SU-DHL-6 (cell line): ENCODE measurements around the gene HAO2.
"Not testable (repeated sequence)": the region's sequence is repeated elsewhere in the genome, so short reads cannot be mapped to it uniquely, and the experiment has no call there.

Experiments used
- H2AFZ ChIP-seq: fragments of 200-600 bp; sonication (generic); 2 replicates; pipeline ENCODE4 v1.6.1; 2014; ENCODE audit warnings: low read depth, mild to moderate bottlenecking, moderate library complexity, mixed read lengths, antibody characterized with exemption, low read length; ENCODE audit not compliant: severe bottlenecking
- H3F3A ChIP-seq: fragments of 200-600 bp; shearing (Covaris generic); 2 replicates; pipeline ENCODE4 v1.6.0; 2016; ENCODE audit warnings: antibody characterized with exemption, mild to moderate bottlenecking; ENCODE audit not compliant: insufficient read depth
- H3K27ac ChIP-seq: fragments of 200-600 bp; sonication (generic); 2 replicates; pipeline ENCODE4 v1.5.1; 2016; ENCODE audit warnings: low read depth, mild to moderate bottlenecking, low read length, moderate library complexity, mixed read lengths
- H3K27me3 ChIP-seq: fragments of 200-600 bp; sonication (generic), shearing (Covaris generic); 2 replicates; pipeline ENCODE4 v1.6.0; 2014; ENCODE audit warnings: mild to moderate bottlenecking, low read length
- H3K36me3 ChIP-seq: fragments of 200-600 bp; sonication (generic); 2 replicates; pipeline ENCODE4 v1.6.1; 2014; ENCODE audit warnings: mild to moderate bottlenecking, low read length, mixed read lengths
- H3K4me2 ChIP-seq: fragments of 300-600, 200-600 bp; shearing (Covaris generic), sonication (generic); 2 replicates; pipeline ENCODE4 v1.6.0; 2014; ENCODE audit warnings: low read length, low read depth, mild to moderate bottlenecking; ENCODE audit not compliant: poor library complexity, severe bottlenecking
- H3K4me3 ChIP-seq: fragments of 200-600 bp; sonication (generic); 2 replicates; pipeline ENCODE4 v1.5.1; 2014; ENCODE audit warnings: antibody characterized with exemption, low read length, mild to moderate bottlenecking, mixed read lengths; ENCODE audit not compliant: insufficient read depth, poor library complexity, severe bottlenecking
- H3K79me2 ChIP-seq: fragments of 200-600 bp; sonication (generic); 2 replicates; pipeline ENCODE4 v1.6.1; 2014; ENCODE audit warnings: mild to moderate bottlenecking, low read length, moderate library complexity; ENCODE audit not compliant: insufficient read depth
- H3K9ac ChIP-seq: fragments of 200-600 bp; sonication (generic); 2 replicates; pipeline ENCODE4 v1.7.0; 2014; ENCODE audit warnings: mild to moderate bottlenecking, low read length
- H3K9me2 ChIP-seq: fragments of 200-600 bp; sonication (generic); replicated peaks from 2 replicates; pipeline ENCODE4 v1.6.1; 2014; ENCODE audit warnings: low read length; ENCODE audit not compliant: insufficient read depth
- H3K9me3 ChIP-seq: fragments of 200-600 bp; sonication (generic); 2 replicates; pipeline ENCODE4 v1.6.1; 2014; ENCODE audit warnings: low read length, mixed read lengths; ENCODE audit not compliant: insufficient read depth
- H4K20me1 ChIP-seq: fragments of 200-600 bp; sonication (generic); 2 replicates; pipeline ENCODE4 v1.6.1; 2014; ENCODE audit warnings: low read depth, mild to moderate bottlenecking, antibody characterized with exemption, low read length, moderate library complexity, mixed read lengths
- EZH2phosphoT487 ChIP-seq: fragments of 200-600 bp; sonication (generic), shearing (Covaris generic); conservative IDR thresholded peaks from 2 replicates; pipeline ENCODE4 v1.6.1; 2018; ENCODE audit warnings: mild to moderate bottlenecking, antibody characterized with exemption, low read length, moderate library complexity, mixed read lengths
- TF ChIP-seq, protein P1 (sequence below): fragments of 200-600 bp; sonication (generic); IDR thresholded peaks from one replicate; pipeline ENCODE4 v1.5.1; 2017; ENCODE audit warnings: antibody characterized with exemption, mild to moderate bottlenecking, low read length, moderate library complexity; ENCODE audit not compliant: insufficient read depth, poor library complexity, severe bottlenecking

Gene HAO2

DNA sequence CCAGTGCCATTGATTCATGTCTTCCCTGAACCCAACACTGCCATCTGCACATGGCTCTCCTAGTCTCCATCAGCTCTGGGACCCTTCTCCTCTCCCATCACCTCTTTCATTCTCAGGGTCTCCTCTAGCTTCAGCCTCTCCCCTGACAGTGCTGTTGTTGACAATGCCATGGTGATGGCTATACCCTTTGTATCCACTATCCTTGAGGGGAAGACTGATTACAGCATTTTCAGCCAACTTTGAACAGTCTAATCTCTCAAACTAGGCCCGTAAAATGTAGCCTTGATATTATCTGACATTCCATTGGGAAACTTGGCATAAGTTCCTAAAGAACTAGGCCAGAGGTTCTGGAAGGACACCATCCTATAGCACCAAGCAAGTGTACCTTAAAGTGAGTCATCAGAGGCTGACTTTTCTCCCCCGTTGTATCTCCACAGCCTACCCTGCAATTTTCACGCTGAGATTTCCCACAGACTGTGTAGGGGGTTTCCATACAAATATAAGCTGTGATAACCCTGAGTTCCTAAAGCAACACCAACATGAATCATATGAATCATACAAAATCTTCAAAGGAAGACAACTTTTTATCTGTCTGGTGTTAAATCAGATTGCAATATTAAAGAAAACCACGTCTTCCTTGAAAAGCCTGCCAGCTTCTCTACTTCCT, 5.8 kb downstream of the HAO2 start:
- no peak overlapping the region for H3K4me3 ChIP-seq
- no peaks in the 10 kb centered on the region for H3K27me3 ChIP-seq
- no peaks in the 10 kb centered on the region for H4K20me1 ChIP-seq
- H3K27ac ChIP-seq, result no peak overlapping the region
- no peaks in the 10 kb centered on the region for H3K9me3 ChIP-seq
- H3K9me2 ChIP-seq, result no peaks in the 10 kb centered on the region
- H3K36me3 ChIP-seq, result no peaks in the 10 kb centered on the region
- no peak overlapping the region for H3K9ac ChIP-seq
- H3K4me2 ChIP-seq, result no peak overlapping the region
- TF ChIP-seq EZH2phosphoT487, result no peak
- TF ChIP-seq, protein P1, sequence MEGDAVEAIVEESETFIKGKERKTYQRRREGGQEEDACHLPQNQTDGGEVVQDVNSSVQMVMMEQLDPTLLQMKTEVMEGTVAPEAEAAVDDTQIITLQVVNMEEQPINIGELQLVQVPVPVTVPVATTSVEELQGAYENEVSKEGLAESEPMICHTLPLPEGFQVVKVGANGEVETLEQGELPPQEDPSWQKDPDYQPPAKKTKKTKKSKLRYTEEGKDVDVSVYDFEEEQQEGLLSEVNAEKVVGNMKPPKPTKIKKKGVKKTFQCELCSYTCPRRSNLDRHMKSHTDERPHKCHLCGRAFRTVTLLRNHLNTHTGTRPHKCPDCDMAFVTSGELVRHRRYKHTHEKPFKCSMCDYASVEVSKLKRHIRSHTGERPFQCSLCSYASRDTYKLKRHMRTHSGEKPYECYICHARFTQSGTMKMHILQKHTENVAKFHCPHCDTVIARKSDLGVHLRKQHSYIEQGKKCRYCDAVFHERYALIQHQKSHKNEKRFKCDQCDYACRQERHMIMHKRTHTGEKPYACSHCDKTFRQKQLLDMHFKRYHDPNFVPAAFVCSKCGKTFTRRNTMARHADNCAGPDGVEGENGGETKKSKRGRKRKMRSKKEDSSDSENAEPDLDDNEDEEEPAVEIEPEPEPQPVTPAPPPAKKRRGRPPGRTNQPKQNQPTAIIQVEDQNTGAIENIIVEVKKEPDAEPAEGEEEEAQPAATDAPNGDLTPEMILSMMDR, result no peak
- no peak overlapping the region for H2AFZ ChIP-seq
- H3F3A ChIP-seq, result no peaks in the 10 kb centered on the region
- no peaks in the 10 kb centered on the region for H3K79me2 ChIP-seq

DNA sequence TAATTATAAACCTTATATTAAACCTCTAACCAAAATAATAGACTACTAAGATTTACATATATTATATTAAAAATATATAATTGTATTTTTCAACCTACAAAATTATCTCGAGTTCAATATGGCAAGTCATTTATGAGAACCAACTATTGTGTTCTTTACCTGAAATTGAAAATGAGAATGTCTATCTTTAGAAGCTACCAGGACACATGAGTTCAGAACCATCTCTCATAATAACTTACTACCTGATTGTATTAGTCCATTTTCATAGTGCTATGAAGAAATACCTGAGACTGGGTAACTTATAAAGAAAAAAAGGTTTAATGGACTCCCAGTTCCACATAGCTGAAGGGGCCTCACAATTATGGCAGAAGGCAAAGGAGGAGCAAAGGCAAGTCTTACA, 6.8 kb downstream of the HAO2 start:
- H3K27me3 ChIP-seq, result no peaks in the 10 kb centered on the region
- H3K4me3 ChIP-seq, result no peak overlapping the region
- H3K9me2 ChIP-seq, result no peaks in the 10 kb centered on the region
- H4K20me1 ChIP-seq, result no peaks in the 10 kb centered on the region
- no peak for TF ChIP-seq EZH2phosphoT487
- TF ChIP-seq, protein P1, result no peak
- no peak overlapping the region for H3K9ac ChIP-seq
- H3F3A ChIP-seq, result no peaks in the 10 kb centered on the region
- H3K79me2 ChIP-seq, result no peaks in the 10 kb centered on the region
- no peaks in the 10 kb centered on the region for H3K36me3 ChIP-seq
- no peak overlapping the region for H3K27ac ChIP-seq
- H2AFZ ChIP-seq, result no peak overlapping the region
- H3K9me3 ChIP-seq, result no peaks in the 10 kb centered on the region
- H3K4me2 ChIP-seq, result no peak overlapping the region

DNA sequence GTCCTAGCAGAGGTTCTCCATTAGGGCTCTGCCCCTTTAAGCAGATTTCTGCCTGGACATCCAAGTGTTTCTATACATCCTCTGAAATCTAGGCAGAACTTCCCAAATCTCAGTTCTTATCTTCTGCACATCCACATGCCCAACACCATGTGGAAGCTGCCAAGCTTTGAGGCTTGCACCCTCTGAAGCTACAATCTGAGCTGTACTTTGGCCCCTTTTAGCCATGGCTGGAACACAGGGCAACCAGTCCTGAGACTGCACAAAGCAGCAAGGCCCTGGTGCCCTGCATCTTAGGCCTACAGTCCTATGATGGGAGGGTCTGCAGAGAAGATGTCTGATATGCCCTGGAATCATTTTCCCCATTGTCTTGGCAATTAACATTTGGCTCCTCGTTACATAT, 8.0 kb downstream of the HAO2 start:
- Histone ChIP-seq H3K27me3 (no peaks in the 10 kb centered on the region), H4K20me1 (no peaks in the 10 kb centered on the region), H3F3A (no peaks in the 10 kb centered on the region), H3K79me2 (no peaks in the 10 kb centered on the region), H3K9me3 (no peaks in the 10 kb centered on the region), H3K4me2 (no peak overlapping the region), H3K9ac (no peak overlapping the region), H3K27ac (no peak overlapping the region), H3K9me2 (no peaks in the 10 kb centered on the region), H3K36me3 (no peaks in the 10 kb centered on the region), H2AFZ (no peak overlapping the region), H3K4me3 (no peak overlapping the region)
- no peak for TF ChIP-seq EZH2phosphoT487
- TF ChIP-seq, protein P1, result no peak

GRCh38 chr1:119377594-119377993, 9.0 kb downstream of the HAO2 start:
- not testable (repeated sequence) for H3K27me3 ChIP-seq, H3K36me3 ChIP-seq, H3K9me3 ChIP-seq, H3K9me2 ChIP-seq, H4K20me1 ChIP-seq, H3K79me2 ChIP-seq, H2AFZ ChIP-seq, H3K9ac ChIP-seq, H3K27ac ChIP-seq, H3F3A ChIP-seq, H3K4me2 ChIP-seq, H3K4me3 ChIP-seq
